HL-60 (cell line): ENCODE measurements around the gene CCDC30.

ENCODE experiments used
- DNase-seq, 2 experiments: peaks; one replicate each; pipeline ENCODE4 v3.0.0-alpha.2; 2010 to 2020; ENCODE audit warnings: low read depth in 1 of 2, low spot score in 1 of 2
- H3K27ac ChIP-seq: fragments of 250-450 bp; sonication (Bioruptor Pico); replicated peaks from 2 replicates; pipeline ENCODE4 v1.5.1; 2020; ENCODE audit warnings: mild to moderate bottlenecking, moderate library complexity
- H3K27me3 ChIP-seq: fragments of 250-450 bp; sonication (Bioruptor Pico); 2 replicates; pipeline ENCODE4 v1.5.1; 2021; ENCODE audit warnings: mild to moderate bottlenecking, moderate library complexity; ENCODE audit not compliant: insufficient read depth, poor library complexity, severe bottlenecking
- H3K4me3 ChIP-seq: replicated peaks from 2 replicates; pipeline ENCODE4 v1.5.1; 2011; ENCODE audit warnings: mild to moderate bottlenecking, control low read depth, low read length; ENCODE audit not compliant: insufficient read depth
- CTCF ChIP-seq: IDR thresholded peaks from one replicate; pipeline ENCODE4 v1.5.1; 2011; ENCODE audit warnings: low read length, control low read depth, inconsistent platforms; ENCODE audit not compliant: insufficient read depth
- GABPA ChIP-seq: IDR thresholded peaks from 2 replicates; pipeline ENCODE4 v1.6.1; 2012; ENCODE audit warnings: low read depth
- POLR2AphosphoS5 ChIP-seq: IDR thresholded peaks from 2 replicates; pipeline ENCODE4 v1.6.1; 2012; ENCODE audit warnings: low read depth
- REST ChIP-seq: IDR thresholded peaks from 2 replicates; pipeline ENCODE4 v1.6.1; 2012; ENCODE audit warnings: low read depth; ENCODE audit not compliant: insufficient replicate concordance
- SPI1 ChIP-seq: IDR thresholded peaks from 2 replicates; pipeline ENCODE4 v1.6.1; 2012; ENCODE audit warnings: low read depth, mild to moderate bottlenecking, borderline replicate concordance

Gene CCDC30

GRCh38 chr1:42692911-42693310, 229.8 kb downstream of the CCDC30 start:
- TF ChIP-seq GABPA (no peak), CTCF (no peak)
- no peak overlapping the region for H3K4me3 ChIP-seq
- H3K27ac ChIP-seq: no peak overlapping the region
- DNase-seq: peak in 1 of 2 experiments; percentile 24
- no peaks in the 10 kb centered on the region for H3K27me3 ChIP-seq

GRCh38 chr1:42698081-42698813, 235.2 kb downstream of the CCDC30 start:
- H3K27ac ChIP-seq: no peak overlapping the region
- no peak overlapping the region for H3K4me3 ChIP-seq
- DNase-seq: peak in 1 of 2 experiments; percentile 14
- TF ChIP-seq CTCF: no peak
- TF ChIP-seq SPI1: no peak
- no peak for TF ChIP-seq GABPA
- no peak for TF ChIP-seq POLR2AphosphoS5
- TF ChIP-seq REST: no peak
- no peaks in the 10 kb centered on the region for H3K27me3 ChIP-seq

GRCh38 chr1:42700006-42700405, 236.9 kb downstream of the CCDC30 start:
- no peak for DNase-seq
- Histone ChIP-seq H3K27me3 (no peaks in the 10 kb centered on the region), H3K27ac (no peak overlapping the region), H3K4me3 (no peak overlapping the region)
- TF ChIP-seq SPI1 (no peak), CTCF (no peak), GABPA (no peak), POLR2AphosphoS5 (no peak)

GRCh38 chr1:42703888-42704464, 240.9 kb downstream of the CCDC30 start:
- no peaks in the 10 kb centered on the region for H3K27me3 ChIP-seq
- H3K4me3 ChIP-seq: no peak overlapping the region
- no peak overlapping the region for H3K27ac ChIP-seq
- DNase-seq: no peak
- TF ChIP-seq SPI1 (no peak), POLR2AphosphoS5 (peak; percentile 68; the same call in 1 of the 2 replicates)
